H1 (cell line): Measurements from ENCODE around the gene ZNF292. TPM values are rescaled to one million over a fixed set of nuclear protein-coding genes. Genes with fewer than 3 reads are reported as not detected.

Experiments
- CTCF ChIA-PET: fragments of 300-600 bp; sonication (Branson Sonifier 250); formaldehyde crosslinking; loops from one replicate; lab custom pipeline; 2021; ENCODE audit not compliant: partially characterized antibody; lab: Charles Lee
- POLR2A ChIA-PET: fragments of 300-600 bp; sonication (Branson Sonifier 250); formaldehyde crosslinking; loops from one replicate; lab custom pipeline; 2021; ENCODE audit warnings: inconsistent platforms; ENCODE audit not compliant: partially characterized antibody; lab: Charles Lee
- DNase-seq, 2 experiments: peaks; one replicate each; pipeline versions ENCODE4 v3.0.0 to v3.0.0-alpha.2; 2010 to 2022; ENCODE audit warnings: low spot score in 2 of 2, low read depth in 1 of 2, mixed read lengths in 1 of 2
- FAIRE-seq: peaks from 2 replicates; lab custom pipeline; 2011; peaks lifted over from hg19 to GRCh38; lab: Jason Lieb, UNC
- H2AFZ ChIP-seq: 2 replicates; pipeline ENCODE4 v1.8.1; 2012; ENCODE audit warnings: low read length, inconsistent platforms
- H2AK5ac ChIP-seq: 2 replicates; pipeline ENCODE4 v1.6.1; 2013; ENCODE audit warnings: low read depth, low read length
- H2BK120ac ChIP-seq: replicated peaks from 2 replicates; pipeline ENCODE3; 2013; ENCODE audit warnings: low read depth, low read length, inconsistent platforms
- H2BK12ac ChIP-seq: 2 replicates; pipeline ENCODE4 v1.6.1; 2013; ENCODE audit warnings: low read depth, low read length
- H2BK15ac ChIP-seq: 2 replicates; pipeline ENCODE4 v1.6.1; 2013; ENCODE audit warnings: low read length
- H2BK20ac ChIP-seq: 2 replicates; pipeline ENCODE4 v1.6.1; 2013; ENCODE audit warnings: low read length
- H2BK5ac ChIP-seq: 2 replicates; pipeline ENCODE4 v1.6.1; 2013; ENCODE audit warnings: low read depth, low read length
- H3K14ac ChIP-seq: 2 replicates; pipeline ENCODE4 v1.6.1; 2013; ENCODE audit warnings: inconsistent platforms; ENCODE audit not compliant: insufficient read length
- H3K18ac ChIP-seq: 2 replicates; pipeline ENCODE4 v1.6.1; 2013; ENCODE audit warnings: low read length; ENCODE audit errors: extremely low read depth
- H3K23ac ChIP-seq: 2 replicates; pipeline ENCODE4 v1.6.1; 2013; ENCODE audit warnings: inconsistent platforms; ENCODE audit not compliant: insufficient read length
- H3K23me2 ChIP-seq: 2 replicates; pipeline ENCODE4 v1.6.1; 2013; ENCODE audit warnings: low read depth, low read length
- H3K27ac ChIP-seq: 2 replicates; pipeline ENCODE4 v1.6.1; 2011; ENCODE audit warnings: low read depth, low read length, inconsistent platforms
- H3K27me3 ChIP-seq, 4 experiments: replicated peaks in 1 of 4; 1 replicate in 1 of 4; 2 replicates in 3 of 4; pipeline versions ENCODE4 v1.6.1 to v1.8.1; 2011 to 2013; ENCODE audit warnings: low read length in 3 of 4, mild to moderate bottlenecking in 3 of 4, inconsistent platforms in 2 of 4, mixed read lengths in 2 of 4, moderate library complexity in 1 of 4; ENCODE audit not compliant: control insufficient read depth in 3 of 4, insufficient read depth in 3 of 4; ENCODE audit errors: extremely low read depth in 1 of 4
- H3K36me3 ChIP-seq, 4 experiments: 2 replicates each; pipeline versions ENCODE4 v1.6.1 to v1.8.1; 2011 to 2013; ENCODE audit warnings: mild to moderate bottlenecking in 4 of 4, low read length in 3 of 4, moderate library complexity in 2 of 4, control low read depth in 1 of 4, inconsistent platforms in 1 of 4; ENCODE audit not compliant: insufficient read depth in 4 of 4, control insufficient read depth in 2 of 4
- H3K4ac ChIP-seq: replicated peaks from 2 replicates; pipeline ENCODE3; 2013; ENCODE audit warnings: low read length, low read depth, mixed read lengths, inconsistent platforms; ENCODE audit not compliant: insufficient read length
- H3K4me1 ChIP-seq, 4 experiments: replicated peaks in 1 of 4; 1 replicate in 1 of 4; 2 replicates in 3 of 4; pipeline versions ENCODE4 v1.6.1 to v1.8.1; 2011 to 2013; ENCODE audit warnings: low read length in 3 of 4, inconsistent platforms in 2 of 4, mixed read lengths in 1 of 4; ENCODE audit not compliant: insufficient read depth in 4 of 4, control insufficient read depth in 3 of 4
- H3K4me2 ChIP-seq, 2 experiments: 2 replicates each; pipeline versions ENCODE4 v1.6.1 to v1.8.1; 2011 to 2013; ENCODE audit warnings: low read depth in 2 of 2, low read length in 2 of 2, control low read depth in 1 of 2, inconsistent platforms in 1 of 2, mild to moderate bottlenecking in 1 of 2; ENCODE audit not compliant: insufficient read depth in 1 of 2
- H3K4me3 ChIP-seq, 4 experiments: fragments of 200-600, 300-600 bp in 1 of 4; sonication (generic), shearing (Covaris generic), sonication (Bioruptor Twin) in 1 of 4; 2 replicates each; pipeline versions ENCODE4 v1.5.1 to v1.8.1; 2011 to 2016; ENCODE audit warnings: low read length in 4 of 4, low read depth in 3 of 4, control low read depth in 2 of 4, inconsistent platforms in 2 of 4, mild to moderate bottlenecking in 2 of 4, mixed read lengths in 1 of 4, moderate library complexity in 1 of 4; ENCODE audit not compliant: insufficient read depth in 2 of 4; ENCODE audit errors: extremely low read depth in 1 of 4
- H3K56ac ChIP-seq: replicated peaks from 2 replicates; pipeline ENCODE3; 2013; ENCODE audit warnings: low read depth, mild to moderate bottlenecking, mixed read lengths, low read length, inconsistent platforms; ENCODE audit not compliant: insufficient read length
- H3K79me1 ChIP-seq: 2 replicates; pipeline ENCODE4 v1.6.1; 2013; ENCODE audit warnings: low read depth, low read length, control low read depth
- H3K79me2 ChIP-seq, 2 experiments: 2 replicates each; pipeline versions ENCODE4 v1.6.1 to v1.8.1; 2012 to 2013; ENCODE audit warnings: low read length in 2 of 2, mild to moderate bottlenecking in 2 of 2, inconsistent platforms in 1 of 2; ENCODE audit not compliant: insufficient read depth in 2 of 2, control insufficient read depth in 1 of 2
- H3K9ac ChIP-seq, 4 experiments: replicated peaks in 1 of 4; 1 replicate in 1 of 4; 2 replicates in 3 of 4; pipeline versions ENCODE4 v1.6.1 to v1.8.1; 2011 to 2013; ENCODE audit warnings: low read depth in 3 of 4, low read length in 3 of 4, control low read depth in 2 of 4, mild to moderate bottlenecking in 2 of 4, moderate library complexity in 2 of 4, inconsistent platforms in 1 of 4; ENCODE audit errors: extremely low read depth in 1 of 4
- H3K9me3 ChIP-seq, 2 experiments: 2 replicates each; pipeline versions ENCODE4 v1.6.1 to v1.8.1; 2012 to 2013; ENCODE audit warnings: mild to moderate bottlenecking in 2 of 2, moderate library complexity in 2 of 2, control low read depth in 1 of 2, inconsistent platforms in 1 of 2, low read depth in 1 of 2, low read length in 1 of 2, mixed read lengths in 1 of 2; ENCODE audit not compliant: insufficient read depth in 2 of 2
- H4K20me1 ChIP-seq, 2 experiments: replicated peaks in 1 of 2; 2 replicates each; pipeline versions ENCODE3 to v1.8.1; 2011 to 2013; ENCODE audit warnings: inconsistent platforms in 2 of 2, low read length in 2 of 2, mild to moderate bottlenecking in 1 of 2; ENCODE audit not compliant: insufficient read depth in 2 of 2, control insufficient read depth in 1 of 2
- H4K5ac ChIP-seq: 2 replicates; pipeline ENCODE4 v1.6.1; 2013; ENCODE audit warnings: low read length, low read depth, mixed read lengths, inconsistent platforms; ENCODE audit not compliant: insufficient read length
- H4K8ac ChIP-seq: 2 replicates; pipeline ENCODE4 v1.8.0; 2013; ENCODE audit warnings: mild to moderate bottlenecking, moderate library complexity, low read length, inconsistent platforms; ENCODE audit not compliant: insufficient read depth; ENCODE audit errors: extremely low read depth
- H4K91ac ChIP-seq: replicated peaks from 2 replicates; pipeline ENCODE3; 2013; ENCODE audit warnings: low read length, mixed read lengths, inconsistent platforms; ENCODE audit not compliant: insufficient read length
- ATF2 ChIP-seq: IDR thresholded peaks from 2 replicates; pipeline ENCODE4 v1.6.1; 2012; ENCODE audit warnings: low read length, inconsistent platforms
- BRCA1 ChIP-seq: IDR thresholded peaks from 2 replicates; pipeline ENCODE4 v1.6.1; 2012; ENCODE audit warnings: low read depth, low read length, improper control_type of control experiment
- CTBP2 ChIP-seq: IDR thresholded peaks from 2 replicates; pipeline ENCODE4 v1.7.0; 2011; ENCODE audit warnings: borderline replicate concordance, mild to moderate bottlenecking, moderate library complexity, mixed read lengths, low read length; ENCODE audit not compliant: insufficient read depth, insufficient read length
- E2F6 ChIP-seq: IDR thresholded peaks from 2 replicates; pipeline ENCODE4 v1.6.1; 2012; ENCODE audit warnings: inconsistent platforms
- EP300 ChIP-seq, 2 experiments: IDR thresholded peaks; 1 replicate in 1 of 2; 2 replicates in 1 of 2; pipeline ENCODE4 v1.6.1; 2011 to 2012; ENCODE audit warnings: low read depth in 2 of 2, low read length in 2 of 2, mild to moderate bottlenecking in 2 of 2, borderline replicate concordance in 1 of 2, inconsistent platforms in 1 of 2, moderate library complexity in 1 of 2
- KDM5A ChIP-seq: fragments of 200-600 bp; IDR thresholded peaks from 2 replicates; pipeline ENCODE4 v1.7.1; 2012; ENCODE audit warnings: mild to moderate bottlenecking, low read length, inconsistent platforms, mixed read lengths
- RNF2 ChIP-seq: fragments of 200-900, 300-1000 bp; sonication (generic); IDR thresholded peaks from 2 replicates; pipeline ENCODE4 v1.7.1; 2016; ENCODE audit warnings: borderline replicate concordance, low read depth, mild to moderate bottlenecking, antibody characterized with exemption, low read length; ENCODE audit not compliant: poor library complexity, severe bottlenecking; ENCODE audit errors: missing control alignments
- RXRA ChIP-seq: IDR thresholded peaks from 2 replicates; pipeline ENCODE4 v1.6.1; 2011; ENCODE audit warnings: low read depth, mild to moderate bottlenecking, low read length, moderate library complexity; ENCODE audit not compliant: insufficient read depth
- TAF1 ChIP-seq: IDR thresholded peaks from 2 replicates; pipeline ENCODE4 v1.6.1; 2011; ENCODE audit warnings: mild to moderate bottlenecking, low read depth, low read length
- TCF12 ChIP-seq: IDR thresholded peaks from 2 replicates; pipeline ENCODE4 v1.6.1; 2011; ENCODE audit warnings: low read depth, mild to moderate bottlenecking, low read length
- TEAD4 ChIP-seq: IDR thresholded peaks from 2 replicates; pipeline ENCODE4 v1.6.1; 2012; ENCODE audit warnings: low read depth, low read length, inconsistent platforms, mixed read lengths
- YY1 ChIP-seq: IDR thresholded peaks from 2 replicates; pipeline ENCODE4 v1.6.1; 2011; ENCODE audit warnings: low read depth, mild to moderate bottlenecking, low read length
- polyA plus RNA-seq, 7 experiments: library from polyadenylated mRNA; depleted of rRNA in 3 of 7; stranded (reverse) in 5 of 7; unstranded in 2 of 7; fragments of >200 nt in 5 of 7; fragments of 200-250 nt in 2 of 7; gene quantifications; 1 replicate in 5 of 7; 2 replicates in 1 of 7; 4 replicates in 1 of 7; pipeline versions ENCODE4 v1.2.1 to v1.2.3, GENCODE V29; 2011 to 2013; ENCODE audit warnings: missing spikeins in 2 of 7, mixed read lengths in 2 of 7
- total RNA-seq: library from RNA; stranded (reverse); fragmentation: NEBNext Ultra II Directional; extraction: Animal tissue kit (Norgen Biotek cat#: 25700); gene quantifications from 2 replicates; pipeline ENCODE4 v1.2.1, GENCODE V29; 2021

ZNF292 gene
- total and polyA plus RNA-seq, 2 of the 8 experiments (the other 6 are each of a cell fraction or from before 2014, with no cell fraction given): 6.8 to 44.2 TPM

- no peak overlapping the region for H3K27ac ChIP-seq
- CTCF ChIA-PET: interaction anchor here (0.7 to 1.4 kb wide), 2 partner anchors 17 to 164 kb away, joined by 3 read pairs; no protein-coding TSS in a partner anchor
- no peak overlapping the region for H3K4me3 ChIP-seq
- no peak for FAIRE-seq
- H2BK120ac ChIP-seq: no peak overlapping the region
- H3K18ac ChIP-seq: no peak overlapping the region
- H3K23me2 ChIP-seq: no peaks in the 10 kb centered on the region
- H2AK5ac ChIP-seq: no peak overlapping the region
- H3K36me3 ChIP-seq: peaks cover 2 to 67% (median 34%) of the 10 kb centered on the region in 4 experiments; a peak in 7 of 8 replicates
- no peaks in the 10 kb centered on the region for H3K79me1 ChIP-seq
- no peak overlapping the region for H2AFZ ChIP-seq
- no peak overlapping the region for H4K5ac ChIP-seq
- no peak overlapping the region for H2BK5ac ChIP-seq
- H3K4me2 ChIP-seq: no peak overlapping the region
- no peak overlapping the region for H3K4ac ChIP-seq
- H3K56ac ChIP-seq: no peak overlapping the region
- H2BK20ac ChIP-seq: no peak overlapping the region
- H4K8ac ChIP-seq: no peak overlapping the region
- no peaks in the 10 kb centered on the region for H3K27me3 ChIP-seq
- peaks cover 0 to 8% of the 10 kb centered on the region in 2 experiments; a peak in 1 of 4 replicates for H3K79me2 ChIP-seq
- no peak overlapping the region for H2BK12ac ChIP-seq
- POLR2A ChIA-PET: no interaction called here
- no peak overlapping the region for H3K14ac ChIP-seq
- H4K20me1 ChIP-seq: no peaks in the 10 kb centered on the region
- H3K9ac ChIP-seq: no peak overlapping the region
- DNase-seq: no peak
- H4K91ac ChIP-seq: no peak overlapping the region
- H3K23ac ChIP-seq: no peak overlapping the region
- H3K4me1 ChIP-seq: no peaks in the 10 kb centered on the region
- peaks cover 0 to 11% of the 10 kb centered on the region in 2 experiments; a peak in 2 of 4 replicates for H3K9me3 ChIP-seq
- no peak overlapping the region for H2BK15ac ChIP-seq
- TF ChIP-seq RXRA (no peak), TAF1 (no peak), ATF2 (no peak), E2F6 (no peak), TCF12 (no peak), TEAD4 (no peak), KDM5A (no peak), EP300 (IDR thresholded peaks at IDR 0.05; ENCODE audit: borderline replicate concordance in 1 of 2, low read depth in 2 of 2, low read length in 2 of 2) (no peak), CTBP2 (no peak), BRCA1 (no peak), YY1 (no peak), RNF2 (no peak)
Measured at GRCh38 chr6:87243812-87244211, 88.4 kb downstream of the ZNF292 start.
